ENCODE data around the gene SPDYE18.
"Not testable (repeated sequence)": the region's sequence is repeated elsewhere in the genome, so short reads cannot be mapped to it uniquely, and the experiment has no call there.

The SPDYE18 gene

DNA sequence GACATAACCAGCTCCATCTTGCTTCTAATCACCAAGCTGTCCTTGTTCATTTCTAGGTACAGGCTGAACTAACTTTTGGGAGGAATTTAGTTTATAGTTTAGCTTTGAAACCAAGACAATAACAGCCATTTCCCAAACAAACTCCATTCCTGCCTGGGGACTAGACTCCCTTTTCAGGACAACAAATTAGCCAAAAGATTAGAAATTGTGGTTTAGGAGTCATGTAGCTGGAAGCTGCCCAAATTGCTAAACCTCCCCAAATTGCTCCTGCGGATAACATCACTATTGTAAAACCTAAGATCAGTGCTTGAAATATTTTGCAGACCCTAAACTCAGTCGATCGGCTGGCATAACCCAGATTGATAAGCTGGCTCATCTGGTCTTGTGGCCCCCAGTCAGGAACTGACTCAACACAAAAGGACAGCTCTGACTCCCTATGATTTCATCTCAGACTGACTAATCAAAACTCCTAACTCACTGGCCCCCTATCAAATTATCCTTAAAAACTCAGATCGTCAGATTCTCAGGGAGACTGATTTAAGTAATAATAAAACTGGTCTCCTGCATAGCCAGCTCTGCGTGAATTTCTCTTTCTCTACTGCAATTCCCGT is 12.5 kb upstream of the SPDYE18 start:
- not testable (repeated sequence) for H3K27ac Mint-ChIP-seq (ENCODE audit: low read depth); H3K4me3 Mint-ChIP-seq; H3K9me3 Mint-ChIP-seq; DNase-seq (ENCODE audit: low spot score in 2 of 2); ATAC-seq (replicated peaks; ENCODE audit: extremely low read depth, poor library complexity, severe bottlenecking); H3K27me3 Mint-ChIP-seq; H3K36me3 Mint-ChIP-seq (ENCODE audit: insufficient read depth)
- H3K4me1 Mint-ChIP-seq, result peaks cover 11% of the 10 kb centered on the region

DNA sequence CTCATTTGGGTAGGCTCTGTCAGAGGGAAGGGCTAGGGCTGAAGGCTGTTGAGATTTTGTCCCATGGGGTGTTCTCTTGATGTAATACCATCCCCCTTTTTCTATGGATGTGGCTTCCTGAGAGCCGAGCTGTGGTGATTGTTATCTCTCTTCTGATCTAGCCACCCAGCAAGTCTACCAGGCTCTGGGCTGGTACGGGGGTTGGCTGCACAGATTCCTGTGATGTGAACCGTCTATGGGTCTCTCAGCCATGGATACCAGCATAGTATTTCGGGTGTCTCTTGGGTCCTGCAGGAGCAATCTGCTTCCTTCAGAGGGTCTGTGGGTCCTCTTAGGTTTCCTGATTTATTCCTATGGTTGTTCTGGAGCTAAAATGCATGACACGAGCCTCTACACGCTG is 8.8 kb upstream of the SPDYE18 start:
- not testable (repeated sequence) for H3K9me3 Mint-ChIP-seq; ATAC-seq (replicated peaks; ENCODE audit: extremely low read depth, poor library complexity, severe bottlenecking); H3K4me3 Mint-ChIP-seq; H3K27ac Mint-ChIP-seq (ENCODE audit: low read depth); H3K27me3 Mint-ChIP-seq; DNase-seq (ENCODE audit: low spot score in 2 of 2); H3K36me3 Mint-ChIP-seq (ENCODE audit: insufficient read depth)
- peaks cover 33% of the 10 kb centered on the region for H3K4me1 Mint-ChIP-seq

DNA sequence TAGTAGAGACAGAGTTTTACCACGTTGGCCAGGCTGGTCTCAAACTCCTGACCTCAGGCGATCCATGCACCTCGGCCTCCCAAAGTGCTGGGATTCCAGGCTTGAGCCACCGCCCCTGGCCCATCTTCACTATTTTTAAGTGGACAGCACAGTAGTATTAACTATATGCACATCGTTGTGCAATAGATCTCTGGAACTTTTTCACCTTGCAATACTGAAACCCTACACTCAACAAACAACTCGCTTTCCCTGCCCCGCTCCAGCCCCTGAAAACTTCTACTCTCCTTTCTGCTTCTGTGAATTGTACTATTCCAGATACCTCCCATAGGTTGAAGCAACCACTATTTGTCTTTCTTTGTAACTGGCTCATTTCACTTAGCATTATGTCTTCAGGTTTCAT is 3.5 kb upstream of the SPDYE18 start:
- not testable (repeated sequence) for H3K27me3 Mint-ChIP-seq, H3K4me3 Mint-ChIP-seq

DNA sequence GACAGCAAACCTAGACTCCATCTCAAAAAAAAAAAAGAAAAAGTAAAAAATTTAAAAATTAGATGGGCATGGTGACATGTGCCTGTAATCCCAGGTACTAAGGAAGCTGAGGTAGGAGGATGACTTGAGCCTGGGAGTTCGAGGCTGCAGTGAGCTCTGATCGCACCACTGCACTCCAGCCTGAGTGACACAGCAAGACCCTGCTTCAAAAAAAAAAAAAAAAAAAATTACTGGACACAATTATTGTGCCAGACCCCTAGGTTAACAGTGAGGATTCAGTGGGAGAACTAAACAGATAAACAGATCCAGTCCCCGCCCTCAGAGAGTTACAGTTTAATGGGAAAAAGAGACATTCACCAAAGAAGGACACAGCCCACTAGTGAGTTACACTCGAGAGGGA is 1.4 kb upstream of the SPDYE18 start:
- not testable (repeated sequence) for H3K36me3 Mint-ChIP-seq (ENCODE audit: insufficient read depth); H3K27ac Mint-ChIP-seq (ENCODE audit: low read depth); H3K27me3 Mint-ChIP-seq; H3K4me3 Mint-ChIP-seq; ATAC-seq (replicated peaks; ENCODE audit: extremely low read depth, poor library complexity, severe bottlenecking); DNase-seq (ENCODE audit: low spot score in 2 of 2); H3K9me3 Mint-ChIP-seq
- peaks cover 20% of the 10 kb centered on the region for H3K4me1 Mint-ChIP-seq

More for the DNA sequence above, 3.5 kb upstream of the SPDYE18 start:
- H3K27ac Mint-ChIP-seq (ENCODE audit: low read depth); DNase-seq (ENCODE audit: low spot score in 2 of 2); ATAC-seq (replicated peaks; ENCODE audit: extremely low read depth, poor library complexity, severe bottlenecking); H3K36me3 Mint-ChIP-seq (ENCODE audit: insufficient read depth); H3K9me3 Mint-ChIP-seq: not testable (repeated sequence)
- H3K4me1 Mint-ChIP-seq, result peaks cover 28% of the 10 kb centered on the region

DNA sequence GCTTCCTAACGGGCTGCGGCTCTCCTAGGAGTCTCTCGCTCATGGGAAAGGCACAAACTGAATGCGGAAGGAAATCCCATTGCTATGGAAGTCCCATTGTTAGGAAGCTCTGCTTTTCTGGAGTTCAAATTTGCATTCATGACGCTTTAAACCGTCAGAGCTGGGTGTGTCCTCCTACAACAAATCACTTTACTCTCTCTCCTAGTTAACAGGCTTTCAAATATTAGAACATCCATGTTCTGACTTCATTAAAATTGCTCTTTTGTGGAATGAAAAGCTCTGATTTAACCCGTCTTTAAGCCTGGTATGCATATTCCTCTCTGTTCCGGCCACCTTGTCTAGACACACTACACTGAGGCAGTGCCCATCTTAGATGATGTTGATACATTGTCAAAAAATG is 30.1 kb downstream of the SPDYE18 start, which contains the start of gene SPDYE17:
Gene SPDYE17, minus strand, starts transcription at position 101 of the 400 bp plus-strand sequence. CDS start 1,791 bp downstream, outside the sequence.
- H3K9me3 Mint-ChIP-seq; ATAC-seq (replicated peaks; ENCODE audit: extremely low read depth, poor library complexity, severe bottlenecking); H3K36me3 Mint-ChIP-seq (ENCODE audit: insufficient read depth); DNase-seq (ENCODE audit: low spot score in 2 of 2); H3K27ac Mint-ChIP-seq (ENCODE audit: low read depth); H3K27me3 Mint-ChIP-seq; H3K4me1 Mint-ChIP-seq; H3K4me3 Mint-ChIP-seq: not testable (repeated sequence)

DNA sequence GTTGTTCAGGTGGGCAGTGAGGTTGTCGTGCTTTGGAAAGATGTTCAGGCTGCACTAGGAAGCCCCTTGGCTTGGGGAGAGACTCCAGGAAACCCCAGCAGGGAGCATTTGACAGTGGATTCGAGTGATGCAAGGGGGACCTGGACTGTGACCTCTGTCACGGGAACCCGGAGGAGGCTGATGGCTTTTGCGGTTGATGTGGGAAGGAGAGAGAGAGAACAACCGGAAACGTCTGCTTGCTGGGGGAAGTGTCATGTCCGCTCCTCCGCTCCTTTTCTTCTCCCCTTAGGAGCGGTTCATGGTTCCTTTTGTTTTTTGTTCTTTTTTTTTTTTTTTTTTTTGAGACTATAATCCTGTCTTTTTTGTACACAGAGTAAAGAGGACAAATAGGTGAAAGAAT is 36.0 kb downstream of the SPDYE18 start:
- ATAC-seq (replicated peaks; ENCODE audit: extremely low read depth, poor library complexity, severe bottlenecking); H3K27me3 Mint-ChIP-seq; H3K27ac Mint-ChIP-seq (ENCODE audit: low read depth); H3K4me3 Mint-ChIP-seq; H3K36me3 Mint-ChIP-seq (ENCODE audit: insufficient read depth); H3K4me1 Mint-ChIP-seq; H3K9me3 Mint-ChIP-seq; DNase-seq (ENCODE audit: low spot score in 2 of 2): not testable (repeated sequence)

DNA sequence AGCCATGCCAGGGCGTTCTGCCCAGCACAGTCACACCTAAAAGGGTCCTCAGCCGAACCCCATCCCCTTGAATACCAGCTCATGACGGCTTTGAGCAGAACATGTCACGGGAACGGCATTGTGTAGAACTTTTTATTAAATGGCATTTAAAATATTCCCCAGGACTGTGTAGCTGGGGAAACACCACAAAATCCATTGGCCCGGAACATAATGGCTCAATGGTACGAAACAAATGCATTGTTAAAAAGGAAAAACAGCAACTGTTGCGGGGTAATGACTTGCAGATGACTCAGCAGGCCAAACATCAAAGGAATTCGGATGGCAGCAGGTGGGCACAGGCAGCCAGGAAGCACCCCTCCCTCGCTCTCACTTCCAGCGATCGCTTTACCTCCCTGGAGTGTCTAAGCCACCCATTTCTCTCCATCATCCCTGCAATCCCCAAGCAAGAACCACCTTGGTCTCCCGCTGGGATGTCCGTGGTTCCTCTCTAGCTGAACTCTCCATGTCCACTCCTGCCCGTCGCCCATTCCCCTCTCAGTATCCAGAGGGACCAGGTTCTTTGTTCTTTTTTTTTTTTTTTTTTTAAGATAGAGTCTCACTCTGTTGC is 52.2 kb downstream of the SPDYE18 start:
- H3K27ac Mint-ChIP-seq (ENCODE audit: low read depth); H3K4me3 Mint-ChIP-seq; ATAC-seq (replicated peaks; ENCODE audit: extremely low read depth, poor library complexity, severe bottlenecking); H3K36me3 Mint-ChIP-seq (ENCODE audit: insufficient read depth); H3K4me1 Mint-ChIP-seq; H3K9me3 Mint-ChIP-seq; H3K27me3 Mint-ChIP-seq; DNase-seq (ENCODE audit: low spot score in 2 of 2): not testable (repeated sequence)

DNA sequence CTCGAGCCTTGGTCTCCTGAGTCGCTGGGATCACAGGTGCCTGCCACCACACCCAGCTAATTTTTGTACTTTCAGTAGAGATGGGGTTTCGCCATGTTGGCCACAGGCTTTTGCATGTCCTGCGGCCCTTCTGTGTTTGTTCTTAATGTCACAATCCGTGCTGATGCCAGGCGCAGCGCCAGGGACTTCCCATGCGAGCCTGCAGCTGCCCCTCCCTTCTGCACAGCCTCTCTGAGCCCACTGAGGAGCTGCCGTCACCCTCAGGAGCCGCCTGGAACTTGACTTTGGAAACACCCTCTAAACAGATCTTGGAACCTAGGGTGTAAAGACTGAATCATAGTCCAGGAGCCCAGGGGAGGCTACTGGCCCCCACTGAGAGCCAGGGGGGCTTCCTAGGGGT is 54.4 kb downstream of the SPDYE18 start:
- not testable (repeated sequence) for DNase-seq (ENCODE audit: low spot score in 2 of 2); H3K27me3 Mint-ChIP-seq; H3K36me3 Mint-ChIP-seq (ENCODE audit: insufficient read depth); H3K4me3 Mint-ChIP-seq; H3K4me1 Mint-ChIP-seq; H3K9me3 Mint-ChIP-seq; ATAC-seq (replicated peaks; ENCODE audit: extremely low read depth, poor library complexity, severe bottlenecking); H3K27ac Mint-ChIP-seq (ENCODE audit: low read depth)

DNA sequence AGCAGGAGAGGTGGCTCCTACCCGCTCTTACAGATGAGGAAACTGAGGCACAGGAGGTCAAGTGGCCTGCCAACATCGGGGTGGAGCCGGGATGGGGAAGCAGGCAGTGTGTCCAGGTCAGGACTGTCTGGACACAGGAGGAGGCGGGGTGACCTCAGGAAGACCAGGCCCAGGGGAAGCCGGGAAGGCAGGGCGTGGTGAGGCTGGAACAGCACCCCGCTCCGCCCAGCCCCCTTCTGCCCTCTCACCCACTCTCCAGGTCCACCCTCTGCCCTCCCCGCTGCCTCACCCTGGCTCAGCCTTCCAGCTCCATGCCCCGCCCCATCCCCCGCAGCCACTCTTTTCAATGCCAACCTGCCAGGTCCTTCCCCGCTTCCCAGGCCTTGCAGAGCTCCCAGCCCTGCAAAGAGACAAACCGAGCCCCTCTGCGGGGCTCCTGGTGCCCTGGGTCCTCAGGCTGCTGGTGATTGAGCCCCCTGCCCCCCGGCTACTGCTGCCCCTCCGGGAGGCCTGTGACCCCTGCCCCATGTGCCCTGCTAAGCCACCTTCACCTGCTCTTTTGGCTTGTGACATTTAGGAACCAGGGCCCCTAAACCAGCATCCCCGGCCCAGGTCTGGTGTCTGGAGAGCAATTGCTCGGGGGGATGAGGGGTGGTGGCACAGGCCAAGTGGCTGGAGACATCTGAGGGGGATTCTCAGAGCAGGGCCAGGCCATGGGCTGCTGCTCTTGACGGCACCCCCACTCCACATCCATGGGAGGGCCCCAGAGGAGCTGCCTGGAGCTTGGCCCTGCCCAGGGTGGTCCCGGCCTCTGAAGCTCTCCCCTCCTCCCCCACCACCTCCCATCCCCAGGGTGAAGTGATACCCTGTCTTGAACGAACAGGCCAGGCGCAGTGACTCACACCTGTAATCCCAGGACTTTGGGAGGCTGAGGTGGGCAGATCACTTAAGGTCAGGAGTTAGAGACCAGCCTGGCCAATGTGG is 55.9 kb downstream of the SPDYE18 start:
- H3K4me1 Mint-ChIP-seq; H3K36me3 Mint-ChIP-seq (ENCODE audit: insufficient read depth); H3K27me3 Mint-ChIP-seq; DNase-seq (ENCODE audit: low spot score in 2 of 2); H3K9me3 Mint-ChIP-seq; ATAC-seq (replicated peaks; ENCODE audit: extremely low read depth, poor library complexity, severe bottlenecking); H3K4me3 Mint-ChIP-seq; H3K27ac Mint-ChIP-seq (ENCODE audit: low read depth): not testable (repeated sequence)

DNA sequence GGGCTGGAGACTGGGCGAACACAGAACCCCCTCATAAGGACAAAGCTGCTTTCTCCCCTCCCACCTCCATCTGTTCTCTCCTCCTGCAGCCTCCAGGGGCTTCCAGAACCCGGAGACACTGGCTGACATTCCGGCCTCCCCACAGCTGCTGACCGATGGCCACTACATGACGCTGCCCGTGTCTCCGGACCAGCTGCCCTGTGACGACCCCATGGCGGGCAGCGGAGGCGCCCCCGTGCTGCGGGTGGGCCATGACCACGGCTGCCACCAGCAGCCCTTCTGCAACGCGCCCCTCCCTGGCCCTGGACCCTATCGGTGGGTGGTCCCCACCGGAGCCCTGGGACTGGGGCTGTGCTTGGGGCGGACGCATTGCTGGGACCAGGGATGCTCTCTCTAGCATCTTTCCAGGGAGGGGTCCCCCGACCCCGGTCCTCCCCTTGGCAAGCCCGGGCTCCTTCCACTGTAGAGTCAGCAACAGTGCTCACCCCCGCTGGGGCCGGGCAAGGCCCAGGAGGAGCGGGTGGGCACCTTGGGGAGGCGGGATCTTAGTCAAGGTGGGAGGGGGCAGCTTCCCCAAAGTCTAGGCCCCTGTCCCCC is 56.8 kb downstream of the SPDYE18 start:
- H3K27ac Mint-ChIP-seq (ENCODE audit: low read depth); ATAC-seq (replicated peaks; ENCODE audit: extremely low read depth, poor library complexity, severe bottlenecking); H3K4me1 Mint-ChIP-seq; DNase-seq (ENCODE audit: low spot score in 2 of 2); H3K4me3 Mint-ChIP-seq; H3K36me3 Mint-ChIP-seq (ENCODE audit: insufficient read depth); H3K27me3 Mint-ChIP-seq; H3K9me3 Mint-ChIP-seq: not testable (repeated sequence)

DNA sequence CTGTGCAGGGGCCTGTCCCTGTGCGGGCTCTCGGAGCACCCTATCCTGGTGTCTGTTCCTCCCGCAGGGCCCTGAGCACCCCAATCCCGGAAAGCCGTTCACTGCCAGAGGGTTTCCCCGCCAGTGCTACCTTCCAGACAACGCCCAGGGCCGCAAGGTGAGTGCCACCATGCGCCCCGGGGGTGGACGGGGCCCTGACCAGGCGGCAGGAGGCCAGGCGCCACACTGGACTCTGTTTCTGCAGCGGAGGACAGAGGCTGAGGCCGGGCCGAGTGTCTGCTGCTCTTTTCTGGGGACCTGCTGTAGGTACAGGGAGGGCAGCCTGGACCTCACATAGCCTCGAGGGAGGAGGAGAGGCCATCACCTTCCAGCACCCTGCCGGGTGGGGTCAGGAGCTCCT is 58.2 kb downstream of the SPDYE18 start:
- not testable (repeated sequence) for ATAC-seq (replicated peaks; ENCODE audit: extremely low read depth, poor library complexity, severe bottlenecking); DNase-seq (ENCODE audit: low spot score in 2 of 2); H3K4me3 Mint-ChIP-seq; H3K9me3 Mint-ChIP-seq; H3K27me3 Mint-ChIP-seq; H3K36me3 Mint-ChIP-seq (ENCODE audit: insufficient read depth); H3K4me1 Mint-ChIP-seq; H3K27ac Mint-ChIP-seq (ENCODE audit: low read depth)

DNA sequence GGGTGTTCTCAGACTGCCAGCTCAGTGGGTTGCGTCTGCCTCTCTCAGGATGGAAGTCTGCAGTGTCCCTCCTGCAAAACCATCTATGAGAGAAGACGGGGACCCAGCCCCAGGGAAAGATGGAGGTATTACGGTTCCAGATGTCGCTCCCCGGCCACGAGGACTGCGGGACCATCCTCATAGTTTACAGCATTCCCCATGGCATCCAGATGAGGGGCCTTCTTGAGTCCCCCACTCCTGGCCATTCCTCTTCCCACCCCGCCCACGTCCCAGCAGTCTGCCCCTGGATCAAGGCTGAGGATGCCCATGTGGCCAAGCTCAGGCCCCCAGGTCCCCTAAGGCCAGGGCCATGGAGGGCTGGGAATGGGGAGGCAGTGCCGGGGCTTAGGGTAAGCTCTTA is 59.1 kb downstream of the SPDYE18 start:
- not testable (repeated sequence) for ATAC-seq (replicated peaks; ENCODE audit: extremely low read depth, poor library complexity, severe bottlenecking); H3K4me1 Mint-ChIP-seq; H3K27me3 Mint-ChIP-seq; H3K9me3 Mint-ChIP-seq; DNase-seq (ENCODE audit: low spot score in 2 of 2); H3K36me3 Mint-ChIP-seq (ENCODE audit: insufficient read depth); H3K4me3 Mint-ChIP-seq; H3K27ac Mint-ChIP-seq (ENCODE audit: low read depth)

Measured in central memory CD8-positive, alpha-beta T cell (primary cell).